HCT116 (cell line): ENCODE data around the gene GMPR2. TPM values are rescaled to one million over a fixed set of nuclear protein-coding genes. Genes with fewer than 3 reads are reported as not detected.

Source experiments
- ATAC-seq: fragments of 200-7000 bp; cut with Tn5 transposase; 2 replicates; pipeline ENCODE4 v1.9.1; 2020; ENCODE audit warnings: mild to moderate bottlenecking, moderate library complexity
- BruUV-seq: library from RNA; stranded (reverse); fragments of 400-500 nt; replicated peaks from 2 replicates; lab custom pipeline; 2021; lab: Mats Ljungman, UMichigan
- CTCF ChIA-PET: fragments of 300-600 bp; sonication (Branson Sonifier 250); formaldehyde crosslinking; loops from one replicate; lab custom pipeline; 2021; ENCODE audit warnings: antibody characterized with exemption; lab: Charles Lee
- POLR2A ChIA-PET: fragments of 300-600, 350-600 bp; sonication (Branson Sonifier 250); formaldehyde crosslinking; loops from one replicate; lab custom pipeline; 2021; ENCODE audit warnings: antibody characterized with exemption; lab: Charles Lee
- RAD21 ChIA-PET, 2 experiments: fragments of 300-600 bp; sonication (Branson Sonifier 250); formaldehyde crosslinking; loops; one replicate each; lab custom pipeline; 2023; ENCODE audit warnings: low total read pairs in 2 of 2; ENCODE audit not compliant: uncharacterized antibody in 2 of 2, unreplicated experiment in 2 of 2, low non-redundant PET in 1 of 2; lab: Charles Lee
- DNase-seq: peaks from one replicate; pipeline ENCODE4 v3.0.0-alpha.2; 2010; ENCODE audit warnings: low read depth, low spot score
- H2AFZ ChIP-seq: fragments of 200-600 bp; shearing (Covaris generic), sonication (generic); 2 replicates; pipeline ENCODE4 v1.6.1; 2017; ENCODE audit warnings: low read depth, mixed run types, mixed read lengths, antibody characterized with exemption, low read length; ENCODE audit not compliant: poor library complexity, severe bottlenecking
- H3K27ac ChIP-seq: 2 replicates; pipeline ENCODE4 v1.5.1; 2012; ENCODE audit warnings: low read depth, low read length
- H3K27me3 ChIP-seq: fragments of 200-600 bp; sonication (generic); 2 replicates; pipeline ENCODE4 v1.6.1; 2016; ENCODE audit warnings: mixed run types, low read length, mixed read lengths; ENCODE audit not compliant: insufficient read depth
- H3K36me3 ChIP-seq, 2 experiments: fragments of 200-500 bp in 1 of 2; fragments of 200-600 bp in 1 of 2; sonication (Bioruptor generic) in 1 of 2; sonication (generic) in 1 of 2; 2 replicates each; pipeline versions ENCODE4 v1.5.1 to v1.6.1; 2014 to 2016; ENCODE audit warnings: low read length in 2 of 2, inconsistent platforms in 1 of 2, mixed read lengths in 1 of 2, mixed run types in 1 of 2; ENCODE audit not compliant: insufficient read depth in 2 of 2, control insufficient read depth in 1 of 2
- H3K4me1 ChIP-seq, 2 experiments: fragments of 200-600 bp in 1 of 2; sonication (generic) in 1 of 2; 2 replicates each; pipeline versions ENCODE4 v1.5.1 to v1.6.1; 2012 to 2017; ENCODE audit warnings: low read length in 2 of 2, inconsistent platforms in 1 of 2, mild to moderate bottlenecking in 1 of 2, mixed read lengths in 1 of 2, mixed run types in 1 of 2, moderate library complexity in 1 of 2; ENCODE audit not compliant: insufficient read depth in 2 of 2, control insufficient read depth in 1 of 2
- H3K4me2 ChIP-seq: fragments of 200-600 bp; sonication (generic); 2 replicates; pipeline ENCODE4 v1.6.1; 2017; ENCODE audit warnings: mixed run types, low read length, mixed read lengths
- H3K4me3 ChIP-seq, 2 experiments: fragments of 200-600 bp in 1 of 2; sonication (generic) in 1 of 2; replicated peaks in 1 of 2; 2 replicates each; pipeline ENCODE4 v1.5.1; 2011 to 2016; ENCODE audit warnings: low read length in 2 of 2, control low read depth in 1 of 2, low read depth in 1 of 2, mild to moderate bottlenecking in 1 of 2, mixed read lengths in 1 of 2, mixed run types in 1 of 2
- H3K79me2 ChIP-seq: fragments of 200-600 bp; sonication (generic); 2 replicates; pipeline ENCODE4 v1.6.1; 2017; ENCODE audit warnings: mild to moderate bottlenecking, mixed run types, low read length, moderate library complexity, mixed read lengths; ENCODE audit not compliant: insufficient read depth
- H3K9ac ChIP-seq: fragments of 200-600 bp; sonication (generic); 2 replicates; pipeline ENCODE4 v1.6.1; 2016; ENCODE audit warnings: low read length, mixed read lengths
- H3K9me2 ChIP-seq: fragments of 200-600 bp; sonication (generic), shearing (Covaris generic); 2 replicates; pipeline ENCODE4 v1.6.1; 2017; ENCODE audit warnings: mixed run types, mild to moderate bottlenecking, moderate library complexity; ENCODE audit not compliant: insufficient read depth
- H3K9me3 ChIP-seq, 2 experiments: fragments of 200-500 bp in 1 of 2; fragments of 200-600 bp in 1 of 2; sonication (Bioruptor generic) in 1 of 2; sonication (generic) in 1 of 2; 2 replicates each; pipeline ENCODE4 v1.6.1; 2014 to 2017; ENCODE audit warnings: low read length in 2 of 2, mixed read lengths in 2 of 2, inconsistent platforms in 1 of 2, low read depth in 1 of 2, mild to moderate bottlenecking in 1 of 2, mixed run types in 1 of 2, moderate library complexity in 1 of 2; ENCODE audit not compliant: control insufficient read depth in 1 of 2, insufficient read depth in 1 of 2
- H4K20me1 ChIP-seq: fragments of 200-600 bp; sonication (generic), shearing (Covaris generic); 2 replicates; pipeline ENCODE4 v1.6.1; 2017; ENCODE audit warnings: mixed run types, mild to moderate bottlenecking, moderate library complexity; ENCODE audit not compliant: insufficient read depth
- CEBPB ChIP-seq: IDR thresholded peaks from 2 replicates; pipeline ENCODE4 v1.6.1; 2012; ENCODE audit warnings: low read depth
- EGR1 ChIP-seq: IDR thresholded peaks from 2 replicates; pipeline ENCODE4 v1.6.1; 2012; ENCODE audit warnings: low read depth
- ELF1 ChIP-seq: IDR thresholded peaks from 2 replicates; pipeline ENCODE4 v1.6.1; 2012; ENCODE audit warnings: low read depth, borderline replicate concordance
- EZH2 ChIP-seq: fragments of 200-600 bp; sonication (generic); IDR thresholded peaks from 2 replicates; pipeline ENCODE4 v1.6.1; 2017; ENCODE audit warnings: antibody characterized with exemption, mixed run types
- EZH2phosphoT487 ChIP-seq: fragments of 200-600 bp; IDR thresholded peaks from 2 replicates; pipeline ENCODE4 v1.6.1; 2018; ENCODE audit warnings: antibody characterized with exemption, borderline replicate concordance
- JUND ChIP-seq: IDR thresholded peaks from 2 replicates; pipeline ENCODE4 v1.6.1; 2012
- POLR2A ChIP-seq: IDR thresholded peaks from 2 replicates; pipeline ENCODE4 v1.7.0; 2011; ENCODE audit warnings: borderline replicate concordance; ENCODE audit not compliant: insufficient read depth, insufficient read length; ENCODE audit errors: extremely low read depth
- POLR2AphosphoS5 ChIP-seq: IDR thresholded peaks from 2 replicates; pipeline ENCODE4 v1.6.1; 2011; ENCODE audit warnings: mild to moderate bottlenecking, low read depth, low read length, moderate library complexity
- SIN3A ChIP-seq: IDR thresholded peaks from 2 replicates; pipeline ENCODE4 v1.6.1; 2012; ENCODE audit warnings: low read depth
- SRF ChIP-seq: IDR thresholded peaks from 2 replicates; pipeline ENCODE4 v1.6.1; 2012; ENCODE audit warnings: low read depth
- TCF7L2 ChIP-seq: IDR thresholded peaks from 2 replicates; pipeline ENCODE4 v1.7.0; 2011; ENCODE audit warnings: borderline replicate concordance, inconsistent platforms; ENCODE audit not compliant: insufficient read depth, insufficient read length; ENCODE audit errors: extremely low read depth
- YY1 ChIP-seq: IDR thresholded peaks from 2 replicates; pipeline ENCODE4 v1.6.1; 2011; ENCODE audit warnings: low read length, low read depth, moderate library complexity, mild to moderate bottlenecking; ENCODE audit not compliant: insufficient replicate concordance; ENCODE audit errors: extremely low read depth
- ZFX ChIP-seq: fragments of 450-650 bp; IDR thresholded peaks from 2 replicates; pipeline ENCODE4 v1.6.1; 2017
- ZNF274 ChIP-seq: fragments of 200-500 bp; sonication (Bioruptor generic); IDR thresholded peaks from 2 replicates; pipeline ENCODE4 v1.6.1; 2014; ENCODE audit warnings: mild to moderate bottlenecking, low read depth, low read length, inconsistent platforms
- intact Hi-C: fragments of 100-400 bp; cut with micrococcal nuclease; formaldehyde crosslinking; loops from 2 replicates; pipeline ENCODE4 v1.10.0; 2022
- total RNA-seq: library from RNA; stranded (reverse); gene quantifications from one replicate; pipeline ENCODE4 v1.2.1, GENCODE V29; 2021; ENCODE audit not compliant: unreplicated experiment
- TF ChIP-seq, protein P1 (sequence below): IDR thresholded peaks from 2 replicates; pipeline ENCODE4 v1.6.1; 2012

Gene GMPR2
- total RNA-seq, 1 experiment from 2014 or later = 66.9 TPM

DNA sequence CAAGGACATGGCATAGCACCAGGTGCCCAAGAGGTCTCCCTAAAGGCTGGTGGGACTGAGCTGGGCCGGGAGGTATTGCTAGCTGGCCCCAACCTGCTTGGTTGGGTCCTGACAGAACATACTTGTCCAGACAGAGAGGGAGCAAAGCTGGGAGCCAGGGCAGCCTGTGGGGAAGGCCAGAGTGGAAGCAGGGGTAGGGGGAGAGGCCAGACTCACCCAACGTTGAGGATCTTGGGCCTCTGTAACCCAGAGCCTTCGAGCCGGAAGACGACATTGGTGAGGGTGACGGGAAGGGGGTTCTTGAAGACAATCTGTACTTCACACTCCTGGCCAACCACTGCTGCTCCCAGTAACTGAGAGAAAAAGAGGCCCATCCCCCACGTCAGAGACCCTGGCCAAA, 21.2 kb downstream of the GMPR2 start:
- DNase-seq (no peak), ATAC-seq (no peak)
- no peak overlapping the region for H2AFZ ChIP-seq
- H3K27ac ChIP-seq = no peak overlapping the region
- H3K4me2 ChIP-seq = no peak overlapping the region
- H3K4me3 ChIP-seq = no peak overlapping the region
- H3K27me3 ChIP-seq = no peaks in the 10 kb centered on the region
- no peaks in the 10 kb centered on the region for H3K9me3 ChIP-seq
- ChIA-PET RAD21 (no interaction called here), CTCF (no interaction called here), POLR2A (no interaction called here)
- no peaks in the 10 kb centered on the region for H3K79me2 ChIP-seq
- no TSS peak for BruUV-seq
- no peaks in the 10 kb centered on the region for H3K9me2 ChIP-seq
- intact Hi-C loops = no loop called here
- TF ChIP-seq JUND = no peak
- no peak for TF ChIP-seq POLR2AphosphoS5
- no peak for TF ChIP-seq CEBPB
- no peak for TF ChIP-seq POLR2A
- no peak for TF ChIP-seq TCF7L2
- no peak for TF ChIP-seq EGR1
- no peak for TF ChIP-seq ZNF274
- TF ChIP-seq EZH2 = no peak
- TF ChIP-seq, protein P1, sequence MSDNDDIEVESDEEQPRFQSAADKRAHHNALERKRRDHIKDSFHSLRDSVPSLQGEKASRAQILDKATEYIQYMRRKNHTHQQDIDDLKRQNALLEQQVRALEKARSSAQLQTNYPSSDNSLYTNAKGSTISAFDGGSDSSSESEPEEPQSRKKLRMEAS = no peak
- TF ChIP-seq SIN3A = no peak
- no peak for TF ChIP-seq SRF
- no peak for TF ChIP-seq ELF1
- no peak for TF ChIP-seq YY1
- no peak for TF ChIP-seq ZFX
- TF ChIP-seq EZH2phosphoT487 = no peak
- H4K20me1 ChIP-seq = no peaks in the 10 kb centered on the region
- peaks cover 4 to 8% of the 10 kb centered on the region in 2 experiments for H3K4me1 ChIP-seq
- H3K36me3 ChIP-seq = no peaks in the 10 kb centered on the region; a peak in 1 of 4 replicates
- H3K9ac ChIP-seq = no peak overlapping the region
